HEK293 (cell line): ENCODE results near the gene ACTR1A.

Experiments
- EGR2 ChIP-seq: fragments of 450-650 bp; formaldehyde crosslinking; IDR thresholded peaks from 2 replicates; pipeline ENCODE4 v1.5.1; 2016; ENCODE audit warnings: low read depth, missing biosample characterization, missing genetic modification characterization
- GLIS1 ChIP-seq: fragments of 450-650 bp; formaldehyde crosslinking; IDR thresholded peaks from 2 replicates; pipeline ENCODE4 v1.5.1; 2016; ENCODE audit warnings: missing biosample characterization, missing genetic modification characterization
- HOXD13 ChIP-seq: sonication (generic); formaldehyde crosslinking; IDR thresholded peaks from 2 replicates; pipeline ENCODE4 v1.8.0; 2022; ENCODE audit warnings: missing genetic modification reagents, borderline replicate concordance
- IKZF3 ChIP-seq: fragments of 450-650 bp; IDR thresholded peaks from 2 replicates; pipeline ENCODE4 v1.5.0; 2018; ENCODE audit warnings: missing biosample characterization, mild to moderate bottlenecking, missing genetic modification characterization, moderate library complexity
- SETDB1 ChIP-seq: IDR thresholded peaks from one replicate; pipeline ENCODE4 v1.6.1; 2017; ENCODE audit warnings: mild to moderate bottlenecking, low read length, moderate library complexity, mixed read lengths; ENCODE audit not compliant: insufficient read length
- SP3 ChIP-seq: fragments of 450-650 bp; formaldehyde crosslinking; IDR thresholded peaks from 2 replicates; pipeline ENCODE4 v1.5.1; 2016; ENCODE audit warnings: missing biosample characterization, missing genetic modification characterization
- SP7 ChIP-seq: fragments of 450-650 bp; formaldehyde crosslinking; IDR thresholded peaks from 2 replicates; pipeline ENCODE4 v1.5.1; 2016; ENCODE audit warnings: missing biosample characterization, missing genetic modification characterization
- YY1 ChIP-seq: fragments of 450-650 bp; formaldehyde crosslinking; IDR thresholded peaks from 2 replicates; pipeline ENCODE4 v1.5.1; 2018; ENCODE audit warnings: missing biosample characterization, missing genetic modification characterization
- YY2 ChIP-seq: fragments of 450-650 bp; formaldehyde crosslinking; IDR thresholded peaks from 2 replicates; pipeline ENCODE4 v1.5.1; 2016; ENCODE audit warnings: missing biosample characterization, missing genetic modification characterization
- ZBTB48 ChIP-seq: fragments of 450-650 bp; formaldehyde crosslinking; IDR thresholded peaks from 2 replicates; pipeline ENCODE4 v1.5.1; 2016; ENCODE audit warnings: missing biosample characterization, missing genetic modification characterization
- ZBTB8A ChIP-seq: fragments of 450-650 bp; formaldehyde crosslinking; IDR thresholded peaks from 2 replicates; pipeline ENCODE4 v1.5.1; 2016; ENCODE audit warnings: missing biosample characterization, missing genetic modification characterization
- ZFP41 ChIP-seq: fragments of 450-650 bp; formaldehyde crosslinking; IDR thresholded peaks from 2 replicates; pipeline ENCODE4 v1.5.1; 2016; ENCODE audit warnings: missing biosample characterization, missing genetic modification characterization, borderline replicate concordance
- ZIC2 ChIP-seq: fragments of 450-650 bp; formaldehyde crosslinking; IDR thresholded peaks from 2 replicates; pipeline ENCODE4 v1.5.1; 2016; ENCODE audit warnings: missing biosample characterization, missing genetic modification characterization
- ZNF132 ChIP-seq: fragments of 450-650 bp; formaldehyde crosslinking; IDR thresholded peaks from 2 replicates; pipeline ENCODE4 v1.5.1; 2017; ENCODE audit warnings: missing biosample characterization, missing genetic modification characterization, borderline replicate concordance
- ZNF175 ChIP-seq: fragments of 450-650 bp; formaldehyde crosslinking; IDR thresholded peaks from 2 replicates; pipeline ENCODE4 v1.5.1; 2016; ENCODE audit warnings: missing biosample characterization, missing genetic modification characterization
- ZNF2 ChIP-seq: fragments of 450-650 bp; formaldehyde crosslinking; IDR thresholded peaks from 2 replicates; pipeline ENCODE4 v1.5.1; 2016; ENCODE audit warnings: missing biosample characterization, missing genetic modification characterization
- ZNF248 ChIP-seq: fragments of 450-650 bp; formaldehyde crosslinking; IDR thresholded peaks from 2 replicates; pipeline ENCODE4 v1.5.1; 2017; ENCODE audit warnings: missing biosample characterization, missing genetic modification characterization
- ZNF266 ChIP-seq: fragments of 450-650 bp; formaldehyde crosslinking; IDR thresholded peaks from 2 replicates; pipeline ENCODE4 v1.5.1; 2016; ENCODE audit warnings: missing biosample characterization, missing genetic modification characterization, low read depth
- ZNF302 ChIP-seq: fragments of 450-650 bp; formaldehyde crosslinking; IDR thresholded peaks from 2 replicates; pipeline ENCODE4 v1.5.1; 2016; ENCODE audit warnings: missing biosample characterization, missing genetic modification characterization, low read depth
- ZNF341 ChIP-seq: fragments of 450-650 bp; formaldehyde crosslinking; IDR thresholded peaks from 2 replicates; pipeline ENCODE4; 2016; ENCODE audit warnings: low read depth, missing biosample characterization, missing genetic modification characterization
- ZNF433 ChIP-seq: fragments of 450-650 bp; formaldehyde crosslinking; IDR thresholded peaks from 2 replicates; pipeline ENCODE4 v1.5.1; 2016; ENCODE audit warnings: missing biosample characterization, missing genetic modification characterization, low read depth
- ZNF514 ChIP-seq: fragments of 450-650 bp; formaldehyde crosslinking; IDR thresholded peaks from 2 replicates; pipeline ENCODE4 v1.5.1; 2016; ENCODE audit warnings: missing biosample characterization, missing genetic modification characterization
- ZNF544 ChIP-seq: fragments of 450-650 bp; formaldehyde crosslinking; IDR thresholded peaks from 2 replicates; pipeline ENCODE4 v1.5.0; 2017; ENCODE audit warnings: missing biosample characterization, missing genetic modification characterization
- ZNF548 ChIP-seq: fragments of 450-650 bp; formaldehyde crosslinking; IDR thresholded peaks from 2 replicates; pipeline ENCODE4 v1.5.1; 2016; ENCODE audit warnings: missing biosample characterization, missing genetic modification characterization
- ZNF560 ChIP-seq: fragments of 450-650 bp; formaldehyde crosslinking; IDR thresholded peaks from 2 replicates; pipeline ENCODE4 v1.5.1; 2017; ENCODE audit warnings: missing biosample characterization, missing genetic modification characterization, borderline replicate concordance
- ZNF658 ChIP-seq: fragments of 450-650 bp; formaldehyde crosslinking; IDR thresholded peaks from 2 replicates; pipeline ENCODE4; 2016; ENCODE audit warnings: missing biosample characterization, missing genetic modification characterization
- ZNF707 ChIP-seq: fragments of 450-650 bp; formaldehyde crosslinking; IDR thresholded peaks from 2 replicates; pipeline ENCODE4 v1.5.1; 2016; ENCODE audit warnings: missing biosample characterization, missing genetic modification characterization
- TF ChIP-seq, protein P1 (sequence below): fragments of 450-650 bp; formaldehyde crosslinking; optimal IDR thresholded peaks from 2 replicates; pipeline ENCODE3; 2016; ENCODE audit warnings: missing biosample characterization, mild to moderate bottlenecking, missing genetic modification characterization
- TF ChIP-seq, protein P2 (sequence below): fragments of 450-650 bp; formaldehyde crosslinking; IDR thresholded peaks from 2 replicates; pipeline ENCODE4 v1.5.1; 2016; ENCODE audit warnings: missing biosample characterization, missing genetic modification characterization
- TF ChIP-seq, protein P3 (sequence below): fragments of 450-650 bp; formaldehyde crosslinking; IDR thresholded peaks from 2 replicates; pipeline ENCODE4 v1.5.1; 2016; ENCODE audit warnings: missing biosample characterization, missing genetic modification characterization
- TF ChIP-seq, protein P4 (sequence below): sonication (generic); formaldehyde crosslinking; IDR thresholded peaks from 2 replicates; pipeline ENCODE4 v1.8.1; 2022; ENCODE audit warnings: mild to moderate bottlenecking, moderate library complexity, missing genetic modification reagents
- TF ChIP-seq, protein P5 (sequence below): fragments of 450-650 bp; formaldehyde crosslinking; IDR thresholded peaks from 2 replicates; pipeline ENCODE4 v1.5.1; 2017; ENCODE audit warnings: missing biosample characterization, missing genetic modification characterization

The ACTR1A gene

DNA sequence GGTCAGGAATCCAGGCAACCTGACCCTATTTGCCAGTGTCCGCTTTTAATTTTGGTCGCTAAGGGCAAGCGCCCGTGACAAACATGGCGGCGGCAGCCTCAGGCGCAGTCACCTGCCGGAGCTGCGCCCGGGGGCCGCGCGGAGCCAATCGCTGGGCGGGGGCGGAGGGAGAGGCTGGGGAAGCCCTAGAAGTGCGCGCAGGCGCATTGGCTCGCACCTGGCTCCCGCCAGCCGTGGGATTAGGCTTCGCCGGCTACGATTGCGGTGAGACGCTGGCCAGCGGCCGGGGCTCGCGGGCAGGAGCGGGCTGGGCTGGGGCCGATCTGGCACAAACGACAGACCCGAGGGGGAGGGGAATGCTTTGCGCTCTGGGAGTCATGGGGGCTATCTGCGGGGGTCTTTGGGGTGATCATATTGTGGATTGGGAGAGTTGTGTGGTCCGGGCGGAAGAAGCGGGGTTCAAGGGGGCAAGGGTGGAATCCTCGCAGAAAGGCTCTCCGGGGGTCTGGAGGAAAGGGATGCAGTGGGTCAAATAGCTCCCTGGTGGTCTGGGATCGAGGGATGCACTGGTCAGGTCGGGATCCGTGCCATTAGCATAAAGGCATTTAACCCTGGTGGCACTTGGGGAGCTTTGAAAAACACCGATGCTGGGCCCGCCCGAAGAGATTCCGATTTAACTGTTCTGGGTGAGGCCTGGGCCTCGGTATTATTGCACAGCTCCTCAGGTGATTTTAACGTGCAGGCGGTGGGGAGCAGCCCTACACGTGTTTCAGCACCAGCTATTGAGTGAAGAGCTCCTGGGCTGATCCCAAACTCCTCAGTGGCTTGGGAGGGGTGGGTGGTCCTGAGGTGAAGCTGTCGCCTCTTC, 41.1 kb downstream of the ACTR1A start (continued):
- TF ChIP-seq ZNF248 (tag by site-specific recombination), result no peak
- TF ChIP-seq ZNF560, result no peak
- peak; percentile 40; the same call in 1 of the 2 replicates for TF ChIP-seq ZBTB48 (tag by site-specific recombination)
- no peak; the same call in none of the 2 replicates for TF ChIP-seq ZNF2 (tag by site-specific recombination)
- TF ChIP-seq ZNF707 (tag by site-specific recombination), result no peak
- TF ChIP-seq ZBTB8A (tag by site-specific recombination), result peak; percentile 89
- TF ChIP-seq SP7 (tag by site-specific recombination), result peak; percentile 74
- TF ChIP-seq SETDB1, result no peak
- TF ChIP-seq ZNF658 (tag by site-specific recombination), result no peak
- peak; percentile 97 for TF ChIP-seq YY1 (tag by site-specific recombination)
- TF ChIP-seq ZNF544, result no peak
- TF ChIP-seq ZNF266 (tag by site-specific recombination), result no peak
- no peak for TF ChIP-seq ZNF514
- TF ChIP-seq HOXD13, result no peak
- TF ChIP-seq YY2 (tag by site-specific recombination), result peak; percentile 75; the same call in 1 of the 2 replicates
- peak; percentile 89 for TF ChIP-seq SP3 (tag by site-specific recombination)
- TF ChIP-seq, protein P1, sequence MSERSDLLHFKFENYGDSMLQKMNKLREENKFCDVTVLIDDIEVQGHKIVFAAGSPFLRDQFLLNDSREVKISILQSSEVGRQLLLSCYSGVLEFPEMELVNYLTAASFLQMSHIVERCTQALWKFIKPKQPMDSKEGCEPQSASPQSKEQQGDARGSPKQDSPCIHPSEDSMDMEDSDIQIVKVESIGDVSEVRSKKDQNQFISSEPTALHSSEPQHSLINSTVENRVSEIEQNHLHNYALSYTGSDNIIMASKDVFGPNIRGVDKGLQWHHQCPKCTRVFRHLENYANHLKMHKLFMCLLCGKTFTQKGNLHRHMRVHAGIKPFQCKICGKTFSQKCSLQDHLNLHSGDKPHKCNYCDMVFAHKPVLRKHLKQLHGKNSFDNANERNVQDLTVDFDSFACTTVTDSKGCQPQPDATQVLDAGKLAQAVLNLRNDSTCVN (tag by site-specific recombination), result peak; percentile 98
- no peak for TF ChIP-seq ZNF175 (tag by site-specific recombination)
- no peak for TF ChIP-seq ZNF433 (tag by site-specific recombination)
- TF ChIP-seq GLIS1 (tag by site-specific recombination), result peak; percentile 67
- TF ChIP-seq EGR2 (tag by site-specific recombination), result no peak
- TF ChIP-seq, protein P2, sequence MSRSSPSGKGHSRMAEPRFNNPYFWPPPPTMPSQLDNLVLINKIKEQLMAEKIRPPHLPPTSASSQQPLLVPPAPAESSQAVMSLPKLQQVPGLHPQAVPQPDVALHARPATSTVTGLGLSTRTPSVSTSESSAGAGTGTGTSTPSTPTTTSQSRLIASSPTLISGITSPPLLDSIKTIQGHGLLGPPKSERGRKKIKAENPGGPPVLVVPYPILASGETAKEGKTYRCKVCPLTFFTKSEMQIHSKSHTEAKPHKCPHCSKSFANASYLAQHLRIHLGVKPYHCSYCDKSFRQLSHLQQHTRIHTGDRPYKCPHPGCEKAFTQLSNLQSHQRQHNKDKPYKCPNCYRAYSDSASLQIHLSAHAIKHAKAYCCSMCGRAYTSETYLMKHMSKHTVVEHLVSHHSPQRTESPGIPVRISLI (tag by site-specific recombination), result no peak
- no peak for TF ChIP-seq ZFP41
- TF ChIP-seq, protein P3, sequence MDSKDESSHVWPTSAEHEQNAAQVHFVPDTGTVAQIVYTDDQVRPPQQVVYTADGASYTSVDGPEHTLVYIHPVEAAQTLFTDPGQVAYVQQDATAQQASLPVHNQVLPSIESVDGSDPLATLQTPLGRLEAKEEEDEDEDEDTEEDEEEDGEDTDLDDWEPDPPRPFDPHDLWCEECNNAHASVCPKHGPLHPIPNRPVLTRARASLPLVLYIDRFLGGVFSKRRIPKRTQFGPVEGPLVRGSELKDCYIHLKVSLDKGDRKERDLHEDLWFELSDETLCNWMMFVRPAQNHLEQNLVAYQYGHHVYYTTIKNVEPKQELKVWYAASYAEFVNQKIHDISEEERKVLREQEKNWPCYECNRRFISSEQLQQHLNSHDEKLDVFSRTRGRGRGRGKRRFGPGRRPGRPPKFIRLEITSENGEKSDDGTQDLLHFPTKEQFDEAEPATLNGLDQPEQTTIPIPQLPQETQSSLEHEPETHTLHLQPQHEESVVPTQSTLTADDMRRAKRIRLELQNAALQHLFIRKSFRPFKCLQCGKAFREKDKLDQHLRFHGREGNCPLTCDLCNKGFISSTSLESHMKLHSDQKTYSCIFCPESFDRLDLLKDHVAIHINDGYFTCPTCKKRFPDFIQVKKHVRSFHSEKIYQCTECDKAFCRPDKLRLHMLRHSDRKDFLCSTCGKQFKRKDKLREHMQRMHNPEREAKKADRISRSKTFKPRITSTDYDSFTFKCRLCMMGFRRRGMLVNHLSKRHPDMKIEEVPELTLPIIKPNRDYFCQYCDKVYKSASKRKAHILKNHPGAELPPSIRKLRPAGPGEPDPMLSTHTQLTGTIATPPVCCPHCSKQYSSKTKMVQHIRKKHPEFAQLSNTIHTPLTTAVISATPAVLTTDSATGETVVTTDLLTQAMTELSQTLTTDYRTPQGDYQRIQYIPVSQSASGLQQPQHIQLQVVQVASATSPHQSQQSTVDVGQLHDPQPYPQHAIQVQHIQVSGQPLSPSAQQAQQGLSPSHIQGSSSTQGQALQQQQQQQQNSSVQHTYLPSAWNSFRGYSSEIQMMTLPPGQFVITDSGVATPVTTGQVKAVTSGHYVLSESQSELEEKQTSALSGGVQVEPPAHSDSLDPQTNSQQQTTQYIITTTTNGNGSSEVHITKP (tag by site-specific recombination), result peak; percentile 70
- no peak for TF ChIP-seq ZNF132 (tag by site-specific recombination)
- TF ChIP-seq, protein P4, sequence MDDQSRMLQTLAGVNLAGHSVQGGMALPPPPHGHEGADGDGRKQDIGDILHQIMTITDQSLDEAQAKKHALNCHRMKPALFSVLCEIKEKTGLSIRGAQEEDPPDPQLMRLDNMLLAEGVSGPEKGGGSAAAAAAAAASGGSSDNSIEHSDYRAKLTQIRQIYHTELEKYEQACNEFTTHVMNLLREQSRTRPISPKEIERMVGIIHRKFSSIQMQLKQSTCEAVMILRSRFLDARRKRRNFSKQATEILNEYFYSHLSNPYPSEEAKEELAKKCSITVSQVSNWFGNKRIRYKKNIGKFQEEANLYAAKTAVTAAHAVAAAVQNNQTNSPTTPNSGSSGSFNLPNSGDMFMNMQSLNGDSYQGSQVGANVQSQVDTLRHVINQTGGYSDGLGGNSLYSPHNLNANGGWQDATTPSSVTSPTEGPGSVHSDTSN, result no peak
- TF ChIP-seq ZNF302 (tag by site-specific recombination), result no peak
- TF ChIP-seq ZIC2, result no peak
- no peak for TF ChIP-seq IKZF3 (tag by site-specific recombination)
- TF ChIP-seq, protein P5, sequence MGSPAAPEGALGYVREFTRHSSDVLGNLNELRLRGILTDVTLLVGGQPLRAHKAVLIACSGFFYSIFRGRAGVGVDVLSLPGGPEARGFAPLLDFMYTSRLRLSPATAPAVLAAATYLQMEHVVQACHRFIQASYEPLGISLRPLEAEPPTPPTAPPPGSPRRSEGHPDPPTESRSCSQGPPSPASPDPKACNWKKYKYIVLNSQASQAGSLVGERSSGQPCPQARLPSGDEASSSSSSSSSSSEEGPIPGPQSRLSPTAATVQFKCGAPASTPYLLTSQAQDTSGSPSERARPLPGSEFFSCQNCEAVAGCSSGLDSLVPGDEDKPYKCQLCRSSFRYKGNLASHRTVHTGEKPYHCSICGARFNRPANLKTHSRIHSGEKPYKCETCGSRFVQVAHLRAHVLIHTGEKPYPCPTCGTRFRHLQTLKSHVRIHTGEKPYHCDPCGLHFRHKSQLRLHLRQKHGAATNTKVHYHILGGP (tag by site-specific recombination), result no peak
- TF ChIP-seq ZNF548 (tag by site-specific recombination), result no peak
- TF ChIP-seq ZNF341 (tag by site-specific recombination), result peak; percentile 75
